HG03457 (cell line): ENCODE data around the gene SUB1.
A peak's percentile ranks its signal among the peaks of the same experiment; 100 is the strongest.
"Not testable (repeated sequence)": the region's sequence is repeated elsewhere in the genome, so short reads cannot be mapped to it uniquely, and the experiment has no call there.

Experiments
- ATAC-seq: cut with Tn5 transposase; IDR thresholded peaks from one replicate; pipeline ENCODE4 v1.9.1; 2021; ENCODE audit warnings: moderate number of reproducible peaks; ENCODE audit not compliant: unreplicated experiment

Gene SUB1

GRCh38 chr5:32585446-32586275, at the start of gene SUB1:
Gene SUB1 (plus strand): TSS chr5:32585557. CDS start chr5:32588513, 2,956 bp downstream.
- peak; percentile 37 for ATAC-seq

GRCh38 chr5:32536246-32536645, 49.1 kb upstream of the SUB1 start:
- ATAC-seq: no peak

- peak; percentile 20 for ATAC-seq
These were observed 47.8 kb upstream of the SUB1 start for GRCh38 chr5:32537437-32538029.

- peak; percentile 72 for ATAC-seq
These were observed 47.3 kb upstream of the SUB1 start for GRCh38 chr5:32538031-32538547.

DNA sequence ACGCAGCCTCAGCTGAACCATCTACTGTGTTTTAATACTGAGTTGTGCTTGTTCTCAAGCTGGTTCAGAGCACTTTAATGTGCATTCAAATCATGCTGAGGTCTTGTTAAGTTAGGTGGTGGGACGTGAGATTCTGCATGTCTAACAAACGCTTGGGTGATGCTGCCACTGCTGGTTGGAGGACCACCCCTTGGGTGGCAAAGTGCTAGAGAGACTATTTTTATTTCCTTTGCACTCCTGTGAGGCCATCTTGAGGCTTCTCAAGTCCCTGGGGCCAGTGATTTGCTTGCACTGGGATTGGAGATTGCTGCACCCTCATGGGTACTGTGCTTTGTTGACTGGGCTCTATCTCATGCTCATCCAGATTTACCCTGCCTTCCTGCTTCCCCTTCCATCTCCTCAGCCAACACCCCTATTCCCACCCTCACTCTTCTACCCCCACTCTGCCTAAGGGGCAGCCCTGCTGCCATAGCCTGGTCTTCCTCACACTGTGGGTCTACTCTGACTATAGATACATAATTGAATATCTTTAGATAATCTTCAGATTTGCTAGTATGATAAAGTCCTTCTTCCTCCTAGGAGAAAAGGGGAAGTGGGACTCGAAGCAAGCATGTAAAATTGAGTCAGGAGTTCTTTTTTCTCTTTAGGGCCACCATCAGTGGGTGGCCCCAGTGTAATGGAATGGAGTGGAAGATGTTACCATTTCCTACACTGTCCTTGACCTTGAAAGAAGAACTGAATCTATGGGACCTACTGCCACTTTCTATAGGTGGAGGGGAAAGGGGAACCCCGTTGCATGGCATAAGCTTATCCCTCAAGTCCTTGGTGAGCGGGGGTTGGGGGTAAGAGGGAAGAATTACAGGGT, 45.1 kb upstream of the SUB1 start:
- no peak for ATAC-seq

GRCh38 chr5:32541241-32541640, 44.1 kb upstream of the SUB1 start:
- ATAC-seq: no peak

GRCh38 chr5:32542216-32543059, 42.9 kb upstream of the SUB1 start:
- peak; percentile 62 for ATAC-seq

- ATAC-seq: no peak
These were observed 42.1 kb upstream of the SUB1 start for GRCh38 chr5:32543291-32543690.

DNA sequence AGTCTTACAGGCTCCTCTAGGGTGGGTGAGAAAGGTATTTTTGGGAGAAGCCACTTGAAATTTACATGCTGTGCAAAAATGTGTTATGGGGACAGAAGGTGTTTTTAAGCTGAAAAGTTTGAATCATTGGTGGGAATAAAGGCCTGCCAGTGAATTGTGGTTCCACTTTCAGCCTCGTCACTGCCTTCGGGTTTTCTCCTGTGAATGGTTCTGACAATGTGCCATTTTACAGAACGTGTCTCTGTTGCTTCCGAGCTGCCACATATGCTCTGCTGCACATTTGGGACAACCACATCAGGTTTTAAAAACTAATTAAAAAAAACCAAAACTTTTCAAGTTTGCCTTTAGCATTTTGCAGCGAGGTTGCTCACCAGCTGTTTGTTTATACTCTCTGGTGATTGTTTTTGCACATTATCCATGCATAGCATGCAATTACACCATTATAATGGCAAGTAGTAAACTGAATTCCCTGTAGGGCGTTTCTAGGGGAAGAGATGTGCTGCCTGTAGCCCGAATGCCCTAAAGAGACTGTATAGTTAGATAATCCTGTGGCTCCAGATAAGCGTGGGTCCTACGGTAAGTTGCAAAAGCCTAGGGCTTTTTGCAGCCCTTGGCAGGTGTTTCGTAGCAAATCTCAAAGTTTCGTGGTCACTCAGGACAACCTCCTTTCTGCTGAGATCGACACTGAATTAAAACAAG, 40.1 kb upstream of the SUB1 start:
- no peak for ATAC-seq

DNA sequence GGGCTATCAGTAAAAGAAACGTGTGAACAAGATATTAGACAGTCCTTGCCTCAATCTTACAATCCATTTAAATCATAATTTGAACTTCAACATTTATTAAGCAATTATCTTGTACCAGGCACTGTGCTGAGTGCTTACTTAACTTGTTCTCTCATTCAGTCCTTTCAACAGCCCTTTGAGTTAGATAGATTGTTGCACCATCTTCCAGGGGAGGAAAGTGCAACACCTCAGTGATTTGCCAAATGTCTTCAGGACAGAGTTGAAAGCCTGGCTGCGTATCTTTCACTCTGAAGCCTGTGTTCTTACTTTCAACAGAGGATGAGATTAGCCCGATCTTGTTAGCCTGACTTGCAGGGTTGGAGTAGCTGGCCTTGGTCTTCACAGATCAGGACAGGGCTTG, 34.2 kb upstream of the SUB1 start:
- ATAC-seq: no peak

DNA sequence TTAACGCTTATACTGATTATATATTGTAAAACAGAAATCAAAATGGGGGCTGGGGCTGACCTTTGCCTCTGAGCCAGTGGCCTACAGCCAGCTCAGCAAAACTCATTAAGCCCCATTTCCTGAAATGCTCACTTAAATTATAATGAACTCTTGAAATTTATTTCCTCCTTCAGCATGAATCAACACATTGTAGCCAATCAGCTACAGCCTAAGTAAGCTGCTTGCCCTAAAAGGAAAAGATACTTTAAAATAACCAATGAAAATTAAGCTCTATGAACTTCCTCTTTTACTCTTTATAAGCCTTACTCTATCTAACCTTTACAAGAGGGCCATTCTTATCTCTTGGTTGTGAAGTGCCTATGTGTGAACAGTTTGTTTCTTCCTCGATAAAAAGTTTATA, 33.5 kb upstream of the SUB1 start:
- no peak for ATAC-seq

- not testable (repeated sequence) for ATAC-seq
These were observed 32.9 kb upstream of the SUB1 start for GRCh38 chr5:32552491-32552890.

DNA sequence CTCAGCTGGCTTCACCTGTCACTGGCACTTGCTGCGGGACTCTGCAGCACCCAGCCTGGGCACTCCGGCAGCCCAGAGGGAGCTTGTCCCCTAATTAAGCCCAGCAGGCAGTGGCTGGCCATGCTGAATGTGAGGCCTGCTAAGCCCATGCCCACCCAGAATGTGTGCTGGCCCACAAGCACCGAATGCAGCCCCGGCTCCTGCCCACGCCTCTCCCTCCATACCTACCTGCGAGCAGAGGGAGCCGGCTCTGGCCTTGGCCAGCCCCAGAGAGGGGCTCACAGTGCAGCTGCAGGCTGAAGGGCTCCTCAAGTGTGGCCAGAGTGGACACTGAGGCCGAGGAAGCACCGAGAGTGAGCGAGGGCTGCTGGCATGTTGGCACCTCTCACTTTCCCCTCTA, 32.4 kb upstream of the SUB1 start:
- no peak for ATAC-seq

GRCh38 chr5:32554181-32554780, 31.1 kb upstream of the SUB1 start:
- ATAC-seq: not testable (repeated sequence)

GRCh38 chr5:32556543-32556942, 28.8 kb upstream of the SUB1 start:
- ATAC-seq: not testable (repeated sequence)

DNA sequence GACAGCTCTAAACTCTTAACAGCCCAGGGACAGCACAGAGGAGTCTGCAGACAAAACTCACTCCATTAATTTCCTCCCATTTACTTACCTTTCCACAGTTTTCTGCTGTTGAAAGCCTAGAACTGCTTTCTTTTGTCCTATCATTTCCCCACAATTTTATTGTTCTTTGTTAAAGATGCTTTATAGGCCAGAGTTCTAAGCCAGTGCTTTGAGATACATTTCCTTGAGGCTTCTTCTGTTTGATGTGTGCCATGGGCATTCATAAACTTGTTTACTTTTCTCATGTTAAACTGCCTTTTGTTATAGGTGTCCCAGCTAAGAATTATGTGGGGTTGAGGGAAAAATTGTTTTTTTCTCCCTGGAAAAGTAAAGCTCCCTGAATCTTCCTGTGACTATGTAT, 25.9 kb upstream of the SUB1 start:
- no peak for ATAC-seq

DNA sequence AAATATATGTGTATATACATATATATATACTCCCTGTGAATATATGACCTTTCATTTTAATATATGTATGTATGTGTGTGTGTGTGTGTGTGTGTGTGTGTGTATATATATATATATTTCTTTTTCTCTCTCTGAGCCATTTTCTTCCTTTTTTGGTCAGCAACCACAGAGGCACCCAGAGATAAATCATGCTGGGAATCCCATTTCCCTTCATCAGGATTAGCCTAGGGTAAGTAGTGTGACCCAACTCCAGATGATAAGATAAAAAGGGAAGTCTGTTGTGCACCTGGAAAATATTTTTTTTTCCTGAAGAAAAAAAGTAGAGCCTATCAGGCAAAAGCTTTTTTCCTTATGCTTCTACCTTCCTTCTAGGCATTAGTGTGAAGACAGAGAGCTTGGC, 25.4 kb upstream of the SUB1 start:
- no peak for ATAC-seq

DNA sequence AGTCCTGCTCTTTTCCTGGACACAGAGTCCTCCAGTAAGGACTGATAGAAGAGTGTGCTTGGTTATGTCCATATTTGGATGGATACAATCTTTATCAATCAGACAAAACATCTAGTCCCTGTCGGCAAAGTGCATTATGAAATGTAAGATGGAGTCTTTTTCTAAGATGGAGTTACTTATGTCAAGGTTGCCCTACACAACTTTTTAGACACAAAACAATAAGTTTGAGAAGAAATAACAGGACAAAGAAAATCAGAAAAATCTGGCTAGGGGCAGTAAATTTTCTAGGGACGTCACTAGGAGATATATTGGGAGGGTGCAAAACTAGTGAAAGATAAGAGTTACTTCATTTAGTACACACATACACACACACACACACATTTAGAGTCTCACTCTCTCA, 23.3 kb upstream of the SUB1 start:
- no peak for ATAC-seq

GRCh38 chr5:32562843-32563242, 22.5 kb upstream of the SUB1 start:
- ATAC-seq: no peak
